Ureter (tissue), 1 donor: Measurements from ENCODE around the gene ZNF646. TPM values are rescaled to one million over a fixed set of nuclear protein-coding genes. Genes with fewer than 3 reads are reported as not detected.

ENCODE experiments used
- DNase-seq: peaks from one replicate; pipeline ENCODE4 v3.0.0-alpha.2; 2020; ENCODE audit warnings: low spot score
- total RNA-seq: library from RNA; stranded (reverse); gene quantifications from one replicate; pipeline ENCODE4 v1.2.4, GENCODE V29; 2023
- donor health status: DM: yes; HTN: yes; CAD: no.

ZNF646 gene
- total RNA-seq, 1 donor from 2014 or later, result 18.3 TPM

- DNase-seq, result peak; percentile 78
These were observed 56.7 kb downstream of the ZNF646 start for GRCh38 chr16:31130899-31131298.

- DNase-seq, result no peak
These were observed 57.2 kb downstream of the ZNF646 start for GRCh38 chr16:31131416-31131815.

GRCh38 chr16:31131841-31132271 lies 57.6 kb downstream of the ZNF646 start:
- no peak for DNase-seq

GRCh38 chr16:31132303-31132979 lies 58.2 kb downstream of the ZNF646 start:
- DNase-seq, result no peak

- no peak for DNase-seq
These were observed 58.9 kb downstream of the ZNF646 start for GRCh38 chr16:31133046-31133501.

Other genes with a start within 250 kb of the ZNF646 start
- gene BCL7C, start 180.3 kb upstream of the ZNF646 start, total RNA-seq, result 35.9 TPM
- 8.2 TPM for gene CTF1, start 177.8 kb upstream of the ZNF646 start, total RNA-seq
- gene FBXL19, start 150.8 kb upstream of the ZNF646 start, total RNA-seq, result 25.7 TPM
- gene ORAI3, start 125.4 kb upstream of the ZNF646 start, total RNA-seq, result 25.9 TPM
- gene SETD1A, start 116.7 kb upstream of the ZNF646 start, total RNA-seq, result 19.6 TPM
- 14.8 TPM for gene HSD3B7, start 89.2 kb upstream of the ZNF646 start, total RNA-seq
- 1.6 TPM for gene STX1B, start 63.8 kb upstream of the ZNF646 start, total RNA-seq
- gene STX4, start 40.9 kb upstream of the ZNF646 start, total RNA-seq, result 55.0 TPM
- gene ZNF668, start 182 bp upstream of the ZNF646 start, total RNA-seq, result 12.8 TPM
- 1.2 TPM for gene PRSS53, start 14.5 kb downstream of the ZNF646 start, total RNA-seq
- 42.1 TPM for gene VKORC1, start 20.4 kb downstream of the ZNF646 start, total RNA-seq
- 29.8 TPM for gene BCKDK, start 34.0 kb downstream of the ZNF646 start, total RNA-seq
- gene KAT8, start 43.2 kb downstream of the ZNF646 start, total RNA-seq, result 77.9 TPM
- gene PRSS8, start 61.3 kb downstream of the ZNF646 start, total RNA-seq, result 17.0 TPM
- 1.1 TPM for gene PRSS36, start 75.6 kb downstream of the ZNF646 start, total RNA-seq
- 390 TPM for gene FUS, start 105.7 kb downstream of the ZNF646 start, total RNA-seq
- 39.6 TPM for gene PYCARD, start 128.3 kb downstream of the ZNF646 start, total RNA-seq
- gene TRIM72, start 139.7 kb downstream of the ZNF646 start, total RNA-seq, result not detected
- not detected for gene PYDC1, start 142.7 kb downstream of the ZNF646 start, total RNA-seq
- 4.4 TPM for gene ITGAM, start 185.6 kb downstream of the ZNF646 start, total RNA-seq